SU-DHL-6 (cell line): ENCODE measurements around the gene PLXND1.

ENCODE experiments used
- H2AFZ ChIP-seq: fragments of 200-600 bp; sonication (generic); 2 replicates; pipeline ENCODE4 v1.6.1; 2014; ENCODE audit warnings: low read depth, mild to moderate bottlenecking, moderate library complexity, mixed read lengths, antibody characterized with exemption, low read length; ENCODE audit not compliant: severe bottlenecking
- H3F3A ChIP-seq: fragments of 200-600 bp; shearing (Covaris generic); 2 replicates; pipeline ENCODE4 v1.6.0; 2016; ENCODE audit warnings: antibody characterized with exemption, mild to moderate bottlenecking; ENCODE audit not compliant: insufficient read depth
- H3K27ac ChIP-seq: fragments of 200-600 bp; sonication (generic); 2 replicates; pipeline ENCODE4 v1.5.1; 2016; ENCODE audit warnings: low read depth, mild to moderate bottlenecking, low read length, moderate library complexity, mixed read lengths
- H3K27me3 ChIP-seq: fragments of 200-600 bp; sonication (generic), shearing (Covaris generic); 2 replicates; pipeline ENCODE4 v1.6.0; 2014; ENCODE audit warnings: mild to moderate bottlenecking, low read length
- H3K36me3 ChIP-seq: fragments of 200-600 bp; sonication (generic); 2 replicates; pipeline ENCODE4 v1.6.1; 2014; ENCODE audit warnings: mild to moderate bottlenecking, low read length, mixed read lengths
- H3K4me2 ChIP-seq: fragments of 300-600, 200-600 bp; shearing (Covaris generic), sonication (generic); 2 replicates; pipeline ENCODE4 v1.6.0; 2014; ENCODE audit warnings: low read length, low read depth, mild to moderate bottlenecking; ENCODE audit not compliant: poor library complexity, severe bottlenecking
- H3K4me3 ChIP-seq: fragments of 200-600 bp; sonication (generic); 2 replicates; pipeline ENCODE4 v1.5.1; 2014; ENCODE audit warnings: antibody characterized with exemption, low read length, mild to moderate bottlenecking, mixed read lengths; ENCODE audit not compliant: insufficient read depth, poor library complexity, severe bottlenecking
- H3K79me2 ChIP-seq: fragments of 200-600 bp; sonication (generic); 2 replicates; pipeline ENCODE4 v1.6.1; 2014; ENCODE audit warnings: mild to moderate bottlenecking, low read length, moderate library complexity; ENCODE audit not compliant: insufficient read depth
- H3K9ac ChIP-seq: fragments of 200-600 bp; sonication (generic); 2 replicates; pipeline ENCODE4 v1.7.0; 2014; ENCODE audit warnings: mild to moderate bottlenecking, low read length
- H3K9me2 ChIP-seq: fragments of 200-600 bp; sonication (generic); replicated peaks from 2 replicates; pipeline ENCODE4 v1.6.1; 2014; ENCODE audit warnings: low read length; ENCODE audit not compliant: insufficient read depth
- H3K9me3 ChIP-seq: fragments of 200-600 bp; sonication (generic); 2 replicates; pipeline ENCODE4 v1.6.1; 2014; ENCODE audit warnings: low read length, mixed read lengths; ENCODE audit not compliant: insufficient read depth
- H4K20me1 ChIP-seq: fragments of 200-600 bp; sonication (generic); 2 replicates; pipeline ENCODE4 v1.6.1; 2014; ENCODE audit warnings: low read depth, mild to moderate bottlenecking, antibody characterized with exemption, low read length, moderate library complexity, mixed read lengths
- EZH2phosphoT487 ChIP-seq: fragments of 200-600 bp; sonication (generic), shearing (Covaris generic); conservative IDR thresholded peaks from 2 replicates; pipeline ENCODE4 v1.6.1; 2018; ENCODE audit warnings: mild to moderate bottlenecking, antibody characterized with exemption, low read length, moderate library complexity, mixed read lengths
- TF ChIP-seq, protein P1 (sequence below): fragments of 200-600 bp; sonication (generic); IDR thresholded peaks from one replicate; pipeline ENCODE4 v1.5.1; 2017; ENCODE audit warnings: antibody characterized with exemption, mild to moderate bottlenecking, low read length, moderate library complexity; ENCODE audit not compliant: insufficient read depth, poor library complexity, severe bottlenecking

Gene PLXND1

DNA sequence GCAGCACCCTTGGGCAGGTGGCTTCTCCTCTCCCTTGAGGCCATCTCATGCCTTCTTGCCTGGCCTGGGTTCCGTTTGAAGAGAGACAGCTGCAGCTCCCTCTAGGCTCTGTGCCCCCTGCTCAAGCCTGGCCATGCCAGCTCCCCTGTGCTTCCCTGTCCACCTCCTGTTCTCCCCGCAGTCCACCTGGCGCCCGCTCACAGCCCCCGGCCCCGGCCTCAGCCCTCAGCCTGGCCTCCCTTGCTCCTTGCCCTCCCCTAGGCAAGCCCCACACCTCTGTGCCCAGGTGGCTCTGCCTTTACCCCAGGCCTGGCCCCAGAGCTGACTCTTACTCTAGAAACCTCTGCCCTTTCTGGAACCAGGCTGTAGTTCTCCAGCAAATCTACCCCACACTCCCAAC lies 91.9 kb downstream of the PLXND1 start:
- Histone ChIP-seq H3K79me2 (no peaks in the 10 kb centered on the region), H4K20me1 (no peaks in the 10 kb centered on the region), H3K36me3 (no peaks in the 10 kb centered on the region), H3K27ac (no peak overlapping the region), H3K4me2 (no peak overlapping the region), H3K9me3 (no peaks in the 10 kb centered on the region), H3K27me3 (no peaks in the 10 kb centered on the region), H2AFZ (no peak overlapping the region), H3F3A (no peaks in the 10 kb centered on the region), H3K9me2 (no peaks in the 10 kb centered on the region), H3K4me3 (no peak overlapping the region), H3K9ac (no peak overlapping the region)
- TF ChIP-seq EZH2phosphoT487, result no peak
- TF ChIP-seq, protein P1, sequence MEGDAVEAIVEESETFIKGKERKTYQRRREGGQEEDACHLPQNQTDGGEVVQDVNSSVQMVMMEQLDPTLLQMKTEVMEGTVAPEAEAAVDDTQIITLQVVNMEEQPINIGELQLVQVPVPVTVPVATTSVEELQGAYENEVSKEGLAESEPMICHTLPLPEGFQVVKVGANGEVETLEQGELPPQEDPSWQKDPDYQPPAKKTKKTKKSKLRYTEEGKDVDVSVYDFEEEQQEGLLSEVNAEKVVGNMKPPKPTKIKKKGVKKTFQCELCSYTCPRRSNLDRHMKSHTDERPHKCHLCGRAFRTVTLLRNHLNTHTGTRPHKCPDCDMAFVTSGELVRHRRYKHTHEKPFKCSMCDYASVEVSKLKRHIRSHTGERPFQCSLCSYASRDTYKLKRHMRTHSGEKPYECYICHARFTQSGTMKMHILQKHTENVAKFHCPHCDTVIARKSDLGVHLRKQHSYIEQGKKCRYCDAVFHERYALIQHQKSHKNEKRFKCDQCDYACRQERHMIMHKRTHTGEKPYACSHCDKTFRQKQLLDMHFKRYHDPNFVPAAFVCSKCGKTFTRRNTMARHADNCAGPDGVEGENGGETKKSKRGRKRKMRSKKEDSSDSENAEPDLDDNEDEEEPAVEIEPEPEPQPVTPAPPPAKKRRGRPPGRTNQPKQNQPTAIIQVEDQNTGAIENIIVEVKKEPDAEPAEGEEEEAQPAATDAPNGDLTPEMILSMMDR, result no peak

DNA sequence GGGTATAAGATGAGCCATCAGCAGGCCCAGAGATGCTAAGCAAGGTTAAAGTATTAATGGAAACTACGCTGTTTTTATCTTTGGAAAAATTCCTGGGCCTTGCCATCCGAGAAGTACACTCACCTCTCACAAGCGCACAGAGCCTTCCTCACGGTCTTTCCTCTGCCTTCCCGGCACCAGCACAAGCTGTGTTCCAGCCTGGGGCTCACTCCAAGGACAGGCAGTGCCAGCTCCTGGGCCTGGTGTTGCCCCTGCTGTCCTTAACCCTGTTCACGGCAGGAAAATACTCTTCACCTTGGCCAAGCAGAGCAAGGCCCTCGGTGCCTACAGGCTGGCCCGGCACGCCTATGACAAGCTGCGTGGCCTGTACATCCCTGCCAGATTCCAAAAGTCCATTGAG lies 92.4 kb downstream of the PLXND1 start:
- H3K9me2 ChIP-seq, result no peaks in the 10 kb centered on the region
- no peak overlapping the region for H3K4me2 ChIP-seq
- no peak overlapping the region for H2AFZ ChIP-seq
- no peak overlapping the region for H3K27ac ChIP-seq
- TF ChIP-seq EZH2phosphoT487, result no peak
- TF ChIP-seq, protein P1, result no peak
- no peaks in the 10 kb centered on the region for H3K79me2 ChIP-seq
- no peaks in the 10 kb centered on the region for H4K20me1 ChIP-seq
- no peaks in the 10 kb centered on the region for H3K36me3 ChIP-seq
- H3K4me3 ChIP-seq, result no peak overlapping the region
- no peaks in the 10 kb centered on the region for H3K27me3 ChIP-seq
- H3K9me3 ChIP-seq, result no peaks in the 10 kb centered on the region
- no peak overlapping the region for H3K9ac ChIP-seq
- no peaks in the 10 kb centered on the region for H3F3A ChIP-seq

DNA sequence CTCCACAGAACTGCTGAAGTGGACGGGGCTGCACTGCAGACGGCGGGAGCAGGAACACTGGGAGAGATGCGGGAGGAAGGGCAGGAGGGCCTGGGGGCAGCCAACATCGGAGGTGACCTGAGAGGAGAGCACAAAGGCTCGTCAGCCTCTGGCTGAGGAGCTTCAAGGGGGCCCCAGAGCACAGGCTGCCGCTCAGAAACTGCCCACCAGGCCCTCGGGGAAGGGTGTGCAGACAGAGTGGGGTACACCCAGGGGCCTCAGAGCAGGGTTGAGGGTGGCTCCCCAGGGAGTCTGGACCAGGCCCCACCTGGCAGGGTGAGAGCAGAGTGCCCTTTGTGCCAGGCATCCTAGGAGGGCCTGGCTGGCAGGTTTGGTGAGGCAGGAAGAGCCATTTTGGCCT lies 92.8 kb downstream of the PLXND1 start:
- Histone ChIP-seq H3F3A (no peaks in the 10 kb centered on the region), H3K9me2 (no peaks in the 10 kb centered on the region), H3K27me3 (no peaks in the 10 kb centered on the region), H3K27ac (no peak overlapping the region), H3K4me2 (no peak overlapping the region), H3K36me3 (no peaks in the 10 kb centered on the region), H3K9ac (no peak overlapping the region), H4K20me1 (no peaks in the 10 kb centered on the region), H3K79me2 (no peaks in the 10 kb centered on the region), H3K9me3 (no peaks in the 10 kb centered on the region), H3K4me3 (no peak overlapping the region), H2AFZ (no peak overlapping the region)
- TF ChIP-seq, protein P1, result no peak
- TF ChIP-seq EZH2phosphoT487, result no peak
